ENCODE measurements around the gene CHRD. TPM values are rescaled to one million over a fixed set of nuclear protein-coding genes. Genes with fewer than 3 reads are reported as not detected.

The CHRD gene
- total RNA-seq, 1 donor from 2014 or later = 47.1 TPM

- Mint-ChIP-seq H3K27ac (ENCODE audit: unreplicated experiment) (peak overlapping the region; percentile 69), H3K4me1 (ENCODE audit: low read depth, unreplicated experiment) (peaks cover 13% of the 10 kb centered on the region), H3K9me3 (ENCODE audit: unreplicated experiment) (peaks cover 7% of the 10 kb centered on the region), H3K36me3 (ENCODE audit: unreplicated experiment) (no peaks in the 10 kb centered on the region), H3K4me3 (ENCODE audit: unreplicated experiment) (no peak overlapping the region), H3K27me3 (ENCODE audit: unreplicated experiment) (peaks cover 9% of the 10 kb centered on the region)
- no peak for TF ChIP-seq CTCF (IDR thresholded peaks at IDR 0.05; ENCODE audit: partially characterized antibody, unreplicated experiment)
- DNase-seq = no peak
Measured at GRCh38 chr3:184346480-184347190, 33.2 kb upstream of the CHRD start.

GRCh38 chr3:184347321-184348056 is 32.4 kb upstream of the CHRD start:
- H3K4me1 Mint-ChIP-seq (ENCODE audit: low read depth, unreplicated experiment) = peaks cover 15% of the 10 kb centered on the region
- no peaks in the 10 kb centered on the region for H3K36me3 Mint-ChIP-seq (ENCODE audit: unreplicated experiment)
- no peak for TF ChIP-seq CTCF (IDR thresholded peaks at IDR 0.05; ENCODE audit: partially characterized antibody, unreplicated experiment)
- H3K27me3 Mint-ChIP-seq (ENCODE audit: unreplicated experiment) = peaks cover 9% of the 10 kb centered on the region
- H3K4me3 Mint-ChIP-seq (ENCODE audit: unreplicated experiment) = no peak overlapping the region
- H3K27ac Mint-ChIP-seq (ENCODE audit: unreplicated experiment) = no peak overlapping the region
- peaks cover 7% of the 10 kb centered on the region for H3K9me3 Mint-ChIP-seq (ENCODE audit: unreplicated experiment)
- DNase-seq = no peak

GRCh38 chr3:184348057-184348382 is 31.8 kb upstream of the CHRD start:
- no peaks in the 10 kb centered on the region for H3K36me3 Mint-ChIP-seq (ENCODE audit: unreplicated experiment)
- H3K9me3 Mint-ChIP-seq (ENCODE audit: unreplicated experiment) = peaks cover 7% of the 10 kb centered on the region
- peaks cover 15% of the 10 kb centered on the region for H3K4me1 Mint-ChIP-seq (ENCODE audit: low read depth, unreplicated experiment)
- no peak for TF ChIP-seq CTCF (IDR thresholded peaks at IDR 0.05; ENCODE audit: partially characterized antibody, unreplicated experiment)
- H3K4me3 Mint-ChIP-seq (ENCODE audit: unreplicated experiment) = no peak overlapping the region
- H3K27me3 Mint-ChIP-seq (ENCODE audit: unreplicated experiment) = peaks cover 9% of the 10 kb centered on the region
- no peak for DNase-seq
- H3K27ac Mint-ChIP-seq (ENCODE audit: unreplicated experiment) = no peak overlapping the region

GRCh38 chr3:184349563-184350470 is 30.0 kb upstream of the CHRD start:
- Mint-ChIP-seq H3K36me3 (ENCODE audit: unreplicated experiment) (no peaks in the 10 kb centered on the region), H3K4me1 (ENCODE audit: low read depth, unreplicated experiment) (peaks cover 15% of the 10 kb centered on the region), H3K9me3 (ENCODE audit: unreplicated experiment) (peaks cover 7% of the 10 kb centered on the region), H3K27me3 (ENCODE audit: unreplicated experiment) (peaks cover 9% of the 10 kb centered on the region), H3K4me3 (ENCODE audit: unreplicated experiment) (no peak overlapping the region), H3K27ac (ENCODE audit: unreplicated experiment) (no peak overlapping the region)
- no peak for TF ChIP-seq CTCF (IDR thresholded peaks at IDR 0.05; ENCODE audit: partially characterized antibody, unreplicated experiment)
- no peak for DNase-seq
